GM12801 (cell line): ENCODE data around the gene PFKL.

Source experiments
- TF ChIP-seq, protein P1 (sequence below): IDR thresholded peaks from one replicate; pipeline ENCODE4 v1.5.1; 2011; ENCODE audit warnings: control low read depth; ENCODE audit not compliant: insufficient read length; ENCODE audit errors: extremely low read depth

Gene PFKL

GRCh38 chr21:44304877-44305293 is 5.0 kb downstream of the PFKL start:
- TF ChIP-seq, protein P1, sequence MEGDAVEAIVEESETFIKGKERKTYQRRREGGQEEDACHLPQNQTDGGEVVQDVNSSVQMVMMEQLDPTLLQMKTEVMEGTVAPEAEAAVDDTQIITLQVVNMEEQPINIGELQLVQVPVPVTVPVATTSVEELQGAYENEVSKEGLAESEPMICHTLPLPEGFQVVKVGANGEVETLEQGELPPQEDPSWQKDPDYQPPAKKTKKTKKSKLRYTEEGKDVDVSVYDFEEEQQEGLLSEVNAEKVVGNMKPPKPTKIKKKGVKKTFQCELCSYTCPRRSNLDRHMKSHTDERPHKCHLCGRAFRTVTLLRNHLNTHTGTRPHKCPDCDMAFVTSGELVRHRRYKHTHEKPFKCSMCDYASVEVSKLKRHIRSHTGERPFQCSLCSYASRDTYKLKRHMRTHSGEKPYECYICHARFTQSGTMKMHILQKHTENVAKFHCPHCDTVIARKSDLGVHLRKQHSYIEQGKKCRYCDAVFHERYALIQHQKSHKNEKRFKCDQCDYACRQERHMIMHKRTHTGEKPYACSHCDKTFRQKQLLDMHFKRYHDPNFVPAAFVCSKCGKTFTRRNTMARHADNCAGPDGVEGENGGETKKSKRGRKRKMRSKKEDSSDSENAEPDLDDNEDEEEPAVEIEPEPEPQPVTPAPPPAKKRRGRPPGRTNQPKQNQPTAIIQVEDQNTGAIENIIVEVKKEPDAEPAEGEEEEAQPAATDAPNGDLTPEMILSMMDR = no peak

- TF ChIP-seq, protein P1 = no peak
Measured at GRCh38 chr21:44305691-44306090, 5.8 kb downstream of the PFKL start.

DNA sequence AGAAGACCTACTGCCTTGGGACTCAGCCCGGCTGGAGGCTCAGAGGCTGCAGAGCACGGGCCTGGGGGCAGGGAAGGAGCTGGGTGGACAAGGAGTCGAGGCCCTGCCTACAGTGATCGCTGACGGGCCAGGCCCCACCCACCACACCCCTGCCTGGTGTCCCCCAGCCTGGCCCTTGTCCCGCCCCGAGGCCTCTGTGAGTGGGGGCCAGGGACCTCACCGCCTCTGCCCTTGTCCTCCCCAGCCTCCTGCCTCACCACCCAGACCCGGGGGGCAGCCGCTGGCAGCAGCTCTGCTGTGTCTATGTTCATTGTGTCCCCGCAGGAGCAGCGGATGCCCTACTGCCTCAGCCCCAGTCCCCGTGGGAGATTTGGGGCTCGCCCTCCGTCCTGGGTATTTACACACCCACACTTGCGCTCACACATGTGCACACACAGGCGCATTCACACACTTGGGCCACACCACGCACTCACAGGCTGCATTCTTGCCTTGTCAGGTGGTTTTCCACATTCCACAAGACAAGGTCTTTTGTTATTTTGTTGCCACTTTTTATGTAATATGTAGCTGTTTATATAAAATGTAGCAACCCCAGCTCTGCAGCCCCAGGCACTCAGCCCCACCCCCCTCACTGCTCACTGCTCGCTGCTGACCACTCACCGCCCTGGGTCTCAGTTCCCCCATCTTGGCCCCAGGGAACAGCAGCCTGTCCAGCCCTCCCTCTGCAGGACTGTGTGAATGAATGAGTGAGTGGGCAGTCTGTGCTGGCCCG is 7.3 kb downstream of the PFKL start:
- TF ChIP-seq, protein P1 = no peak

DNA sequence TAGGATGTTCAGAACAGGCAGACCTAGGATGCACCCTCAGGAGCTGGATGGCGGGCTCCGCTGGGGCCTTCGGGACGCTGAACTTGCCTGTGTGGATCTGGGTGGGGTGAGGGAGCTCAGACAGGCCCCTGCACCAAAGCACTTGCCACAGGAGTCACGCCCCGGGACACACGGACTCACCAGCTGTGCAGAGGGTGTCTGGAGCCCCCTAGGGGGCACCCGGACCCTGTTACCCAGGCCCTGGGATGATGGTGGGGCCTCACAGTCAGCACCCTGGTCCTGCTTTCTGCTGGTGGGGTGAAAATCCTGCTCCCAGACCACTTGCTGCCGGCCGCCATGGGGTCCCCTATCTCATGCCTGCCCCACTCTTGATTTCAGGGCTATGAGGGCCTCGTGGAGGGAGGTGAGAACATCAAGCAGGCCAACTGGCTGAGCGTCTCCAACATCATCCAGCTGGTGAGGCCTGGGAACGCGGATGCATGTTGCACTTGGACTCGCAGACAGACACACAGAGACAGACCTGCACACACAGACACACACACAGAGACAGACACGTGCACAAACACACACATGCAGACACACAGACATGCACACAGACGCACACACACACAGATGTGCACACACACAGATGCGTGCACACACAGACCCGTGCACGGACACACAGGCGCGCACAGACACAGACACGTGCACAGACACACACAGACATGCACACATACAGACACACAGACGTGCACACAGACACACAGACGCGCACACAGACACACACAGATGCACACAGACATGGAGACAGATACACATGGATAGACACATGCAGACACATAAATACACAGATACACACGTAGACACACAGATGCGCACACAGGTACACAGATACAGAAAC is 11.0 kb downstream of the PFKL start:
- TF ChIP-seq, protein P1 = no peak

- TF ChIP-seq, protein P1 = no peak
Measured at GRCh38 chr21:44312089-44312488, 12.2 kb downstream of the PFKL start.

DNA sequence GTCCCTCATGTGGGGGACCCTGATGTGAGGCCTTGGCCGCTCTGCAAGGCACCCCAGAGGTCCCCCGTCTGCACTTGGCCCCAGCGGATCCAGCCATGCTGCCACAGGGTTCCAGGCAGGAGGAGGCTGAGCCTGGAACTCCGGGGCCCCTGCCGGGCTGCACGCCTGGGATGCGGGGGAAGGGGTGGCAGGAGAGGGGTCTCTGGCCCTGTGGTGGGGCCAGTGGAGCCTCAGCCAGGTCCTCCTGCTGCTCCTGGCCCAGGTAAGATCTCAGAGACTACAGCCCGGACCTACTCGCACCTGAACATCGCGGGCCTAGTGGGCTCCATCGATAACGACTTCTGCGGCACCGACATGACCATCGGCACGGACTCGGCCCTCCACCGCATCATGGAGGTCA is 12.9 kb downstream of the PFKL start:
- TF ChIP-seq, protein P1 = no peak

GRCh38 chr21:44313451-44313850 is 13.6 kb downstream of the PFKL start:
- TF ChIP-seq, protein P1 = no peak
